Astrocyte of the spinal cord (primary cell): ENCODE data around the gene TOM1L2.

Experiments used
- DNase-seq: peaks from one replicate; pipeline ENCODE4 v3.0.0; 2011; ENCODE audit warnings: low read depth, low spot score
- H3K4me3 ChIP-seq: 2 replicates; pipeline ENCODE4 v1.5.1; 2011; ENCODE audit warnings: low read depth, mild to moderate bottlenecking, low read length, moderate library complexity
- in situ Hi-C: cut with HindIII; loops from 2 replicates; pipeline ENCODE4 v1.10.0; 2017; ENCODE audit warnings: low sequenced_read_pairs
- TF ChIP-seq, protein P1 (sequence below): IDR thresholded peaks from 2 replicates; pipeline ENCODE4 v1.5.1; 2012; ENCODE audit warnings: low read depth, mild to moderate bottlenecking, low read length, inconsistent platforms

The TOM1L2 gene

DNA sequence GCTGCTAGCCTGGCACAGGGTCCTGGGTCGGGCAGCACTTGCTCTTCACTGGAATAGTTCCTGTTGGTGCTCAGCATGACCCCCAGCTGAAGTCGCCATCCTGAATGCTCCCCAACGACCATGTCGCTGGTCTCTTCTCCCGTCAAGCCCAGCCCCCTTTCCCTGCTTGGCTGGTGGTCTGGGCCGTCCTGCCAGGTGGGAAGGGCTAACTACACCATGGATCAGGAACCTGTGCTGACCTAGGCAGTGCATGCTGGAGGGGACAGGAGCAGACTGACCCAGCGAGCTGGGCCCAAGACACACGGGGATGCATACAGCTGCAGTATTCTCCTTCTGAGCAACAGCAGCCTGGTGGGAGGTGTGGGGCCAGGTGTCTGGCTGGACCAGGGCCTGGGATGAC is 126.2 kb downstream of the TOM1L2 start:
- TF ChIP-seq, protein P1, sequence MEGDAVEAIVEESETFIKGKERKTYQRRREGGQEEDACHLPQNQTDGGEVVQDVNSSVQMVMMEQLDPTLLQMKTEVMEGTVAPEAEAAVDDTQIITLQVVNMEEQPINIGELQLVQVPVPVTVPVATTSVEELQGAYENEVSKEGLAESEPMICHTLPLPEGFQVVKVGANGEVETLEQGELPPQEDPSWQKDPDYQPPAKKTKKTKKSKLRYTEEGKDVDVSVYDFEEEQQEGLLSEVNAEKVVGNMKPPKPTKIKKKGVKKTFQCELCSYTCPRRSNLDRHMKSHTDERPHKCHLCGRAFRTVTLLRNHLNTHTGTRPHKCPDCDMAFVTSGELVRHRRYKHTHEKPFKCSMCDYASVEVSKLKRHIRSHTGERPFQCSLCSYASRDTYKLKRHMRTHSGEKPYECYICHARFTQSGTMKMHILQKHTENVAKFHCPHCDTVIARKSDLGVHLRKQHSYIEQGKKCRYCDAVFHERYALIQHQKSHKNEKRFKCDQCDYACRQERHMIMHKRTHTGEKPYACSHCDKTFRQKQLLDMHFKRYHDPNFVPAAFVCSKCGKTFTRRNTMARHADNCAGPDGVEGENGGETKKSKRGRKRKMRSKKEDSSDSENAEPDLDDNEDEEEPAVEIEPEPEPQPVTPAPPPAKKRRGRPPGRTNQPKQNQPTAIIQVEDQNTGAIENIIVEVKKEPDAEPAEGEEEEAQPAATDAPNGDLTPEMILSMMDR: no peak
- no peak for DNase-seq
- in situ Hi-C loops: no loop called here
- no peak overlapping the region for H3K4me3 ChIP-seq

DNA sequence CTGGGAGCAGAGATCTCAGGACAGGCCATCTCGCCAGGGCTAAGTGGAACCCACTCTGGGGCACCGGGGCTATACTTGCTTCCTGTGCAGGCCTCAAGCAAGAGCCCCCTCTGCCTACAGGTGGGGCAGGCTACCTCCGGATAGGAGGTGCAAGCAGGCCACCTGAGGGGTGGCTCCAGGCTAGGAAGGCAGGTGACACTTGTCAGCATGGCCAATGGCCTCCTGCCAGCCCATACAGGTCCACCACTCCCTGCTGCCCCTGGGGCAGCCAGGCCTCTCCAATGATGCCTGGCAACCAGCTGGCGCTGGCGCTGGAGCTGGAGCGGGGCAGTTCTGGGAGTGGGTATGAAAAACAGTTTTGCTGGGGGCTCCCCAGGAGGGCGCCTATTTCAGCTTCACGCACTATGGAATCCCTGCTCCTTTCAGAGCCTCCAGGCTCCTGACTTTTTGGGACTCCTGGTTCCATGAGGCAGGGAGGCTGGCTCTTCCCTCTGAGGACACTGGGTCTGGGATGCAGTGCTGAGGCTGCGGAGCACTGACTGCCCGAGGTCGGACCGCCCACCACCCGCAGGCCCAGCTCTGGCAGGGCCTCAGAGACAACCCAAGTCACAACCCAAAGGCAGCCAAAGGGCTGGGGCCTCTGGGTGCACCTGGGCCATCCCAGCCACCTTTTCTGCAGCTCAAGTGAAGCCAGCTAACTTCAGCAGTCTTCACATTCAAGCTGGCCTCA is 127.0 kb downstream of the TOM1L2 start:
- no peak for DNase-seq
- TF ChIP-seq, protein P1: no peak
- no peak overlapping the region for H3K4me3 ChIP-seq
- in situ Hi-C loops: no loop called here

DNA sequence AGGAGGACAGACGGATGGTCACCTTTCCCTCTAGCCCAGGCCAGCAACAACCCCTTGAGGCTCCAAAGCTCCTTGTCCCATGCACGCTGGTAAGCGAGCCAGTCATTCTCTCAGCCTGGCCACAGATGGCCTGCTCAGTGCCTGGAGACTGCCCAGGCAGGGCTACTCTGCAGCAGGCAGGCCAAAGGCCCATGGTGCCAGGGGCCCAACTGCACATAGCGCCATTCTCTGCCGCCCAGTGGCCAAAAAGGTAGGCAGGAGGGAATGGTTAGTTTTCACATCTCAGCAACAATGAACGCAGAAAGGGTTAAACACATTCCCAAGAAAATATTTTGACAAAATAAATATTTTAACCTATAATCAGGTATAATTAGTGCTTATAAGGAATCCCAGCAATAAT is 127.7 kb downstream of the TOM1L2 start:
- in situ Hi-C loops: no loop called here
- DNase-seq: no peak
- TF ChIP-seq, protein P1: no peak
- H3K4me3 ChIP-seq: no peak overlapping the region

DNA sequence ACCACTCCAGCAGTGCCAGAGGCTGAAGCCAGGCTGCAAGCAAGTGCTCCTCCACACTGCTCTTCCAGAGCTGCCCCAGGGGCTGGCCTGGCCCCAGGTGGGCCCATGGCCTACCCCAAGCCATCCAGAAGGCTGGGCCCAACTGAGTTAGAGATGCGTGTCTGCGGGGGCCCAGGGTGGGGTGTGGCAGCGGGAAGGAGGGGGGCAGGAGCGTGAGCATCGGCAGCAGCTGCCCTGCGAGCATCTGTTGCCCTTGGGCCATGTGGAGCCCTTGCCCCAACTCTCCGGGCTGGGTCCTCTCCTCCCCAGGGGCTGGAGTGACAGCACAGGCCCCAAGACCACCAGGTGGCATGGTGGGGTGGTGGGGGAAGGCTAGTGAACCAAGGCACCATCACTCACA is 128.1 kb downstream of the TOM1L2 start:
- in situ Hi-C loops: no loop called here
- no peak for DNase-seq
- H3K4me3 ChIP-seq: no peak overlapping the region
- TF ChIP-seq, protein P1: no peak

DNA sequence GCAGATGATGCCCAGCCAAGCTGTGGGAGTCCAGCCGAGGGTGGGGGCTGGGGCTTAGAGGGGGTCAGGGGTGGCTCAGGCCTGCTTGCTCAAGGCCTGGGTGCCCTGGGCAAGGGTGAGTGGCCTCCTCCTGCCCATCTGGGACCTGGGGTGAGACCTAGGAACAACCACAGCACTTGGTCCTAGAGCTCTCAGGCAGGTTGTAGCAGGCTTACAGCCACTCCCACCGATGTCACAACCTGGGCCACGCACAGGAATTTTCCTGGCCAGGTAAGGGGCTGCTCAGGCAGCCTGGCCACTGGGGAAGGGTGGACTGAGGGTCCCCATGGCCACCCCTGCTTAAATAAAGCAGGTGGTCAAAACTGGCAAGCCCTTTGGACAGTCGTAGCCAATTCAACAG is 129.1 kb downstream of the TOM1L2 start:
- DNase-seq: no peak
- TF ChIP-seq, protein P1: no peak
- H3K4me3 ChIP-seq: no peak overlapping the region
- in situ Hi-C loops: no loop called here

DNA sequence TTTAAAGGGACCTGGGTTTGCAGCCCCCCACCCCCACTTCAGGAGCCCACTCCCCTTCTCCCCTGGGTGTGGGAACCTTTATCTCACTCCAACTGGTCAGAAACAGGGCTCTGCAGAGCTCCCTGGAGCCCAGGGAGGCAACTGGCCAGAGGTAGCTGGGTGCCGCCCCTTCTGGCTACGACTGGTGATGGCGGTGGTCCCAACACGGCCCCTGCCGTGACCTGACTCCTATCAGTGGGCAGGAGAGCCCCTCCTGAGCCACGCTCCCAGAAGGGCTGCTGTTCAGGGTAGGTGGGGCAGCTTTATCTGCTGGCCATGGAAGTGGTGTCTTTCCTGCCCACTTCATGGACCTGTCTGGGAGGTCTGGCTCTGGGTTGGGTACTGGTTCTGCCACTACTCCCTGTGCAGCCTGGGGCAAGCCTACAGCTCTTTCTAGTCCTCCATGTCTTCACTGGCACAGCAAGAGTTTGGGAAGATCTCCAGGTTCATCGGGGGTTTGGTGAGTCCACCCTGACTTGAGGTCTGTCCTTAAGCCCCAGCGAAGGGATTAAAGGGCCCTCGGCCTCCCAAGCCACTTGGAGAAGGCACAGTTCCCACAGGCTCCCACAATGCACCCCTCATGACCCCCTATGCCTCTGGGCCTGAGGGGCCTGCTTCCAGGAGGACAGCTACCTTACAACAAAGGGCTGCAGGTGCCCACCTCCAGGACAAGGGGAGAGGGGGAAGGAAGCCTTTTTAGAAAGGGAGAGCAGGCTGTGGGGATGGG is 129.9 kb downstream of the TOM1L2 start:
- TF ChIP-seq, protein P1: no peak
- H3K4me3 ChIP-seq: no peak overlapping the region
- DNase-seq: no peak
- in situ Hi-C loops: no loop called here
